NCI-H1436 treated with DMSO at 0.1 percent for 48 hours (cell line): ENCODE data around the gene PARD3B.

ENCODE experiments used
- DNase-seq: peaks from one replicate; lab custom pipeline; 2025; lab: John Stamatoyannopoulos, UW

PARD3B gene

DNA sequence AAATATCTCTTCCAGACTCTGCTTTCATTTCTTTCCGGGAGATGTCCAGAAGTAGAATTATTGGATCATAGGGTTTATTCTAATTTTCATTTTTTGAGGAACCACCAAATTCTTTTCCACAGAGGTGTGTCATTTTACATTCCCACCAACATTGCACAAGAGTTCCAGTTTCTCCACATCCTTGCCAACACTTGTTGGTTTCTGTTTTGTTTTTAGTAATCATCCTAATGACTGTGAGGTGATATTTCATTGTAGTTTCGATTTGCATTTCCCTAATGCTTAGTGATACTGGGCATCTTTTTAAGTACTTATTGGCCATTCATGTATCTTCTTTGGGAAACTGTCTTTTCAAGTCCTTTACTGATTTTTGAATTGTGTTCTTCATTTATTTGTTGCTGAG lies 513.1 kb downstream of the PARD3B start:
- DNase-seq, result no peak

GRCh38 chr2:205060269-205060668 lies 515.0 kb downstream of the PARD3B start:
- no peak for DNase-seq

- no peak for DNase-seq
These were observed 520.8 kb downstream of the PARD3B start for GRCh38 chr2:205066081-205066480.

DNA sequence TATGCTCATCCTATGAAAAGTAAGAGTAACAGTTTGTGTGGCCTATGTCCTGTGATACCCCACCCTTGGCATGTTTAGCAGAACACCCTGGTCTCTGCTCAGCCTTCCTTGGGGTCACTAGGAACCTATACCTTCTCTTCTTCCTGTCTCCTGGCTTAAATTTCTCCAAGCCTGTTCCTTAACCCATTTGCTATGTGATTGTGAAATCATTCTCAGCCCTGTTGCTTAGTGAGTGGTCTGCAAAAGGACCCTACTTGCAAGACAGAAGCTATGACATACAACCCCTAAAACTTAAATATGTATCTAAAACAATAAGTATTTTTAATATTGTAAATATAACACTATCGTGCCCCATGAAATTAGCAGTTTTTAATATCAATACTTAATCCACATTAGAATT lies 524.7 kb downstream of the PARD3B start:
- DNase-seq, result no peak

GRCh38 chr2:205070889-205071288 lies 525.6 kb downstream of the PARD3B start:
- no peak for DNase-seq

DNA sequence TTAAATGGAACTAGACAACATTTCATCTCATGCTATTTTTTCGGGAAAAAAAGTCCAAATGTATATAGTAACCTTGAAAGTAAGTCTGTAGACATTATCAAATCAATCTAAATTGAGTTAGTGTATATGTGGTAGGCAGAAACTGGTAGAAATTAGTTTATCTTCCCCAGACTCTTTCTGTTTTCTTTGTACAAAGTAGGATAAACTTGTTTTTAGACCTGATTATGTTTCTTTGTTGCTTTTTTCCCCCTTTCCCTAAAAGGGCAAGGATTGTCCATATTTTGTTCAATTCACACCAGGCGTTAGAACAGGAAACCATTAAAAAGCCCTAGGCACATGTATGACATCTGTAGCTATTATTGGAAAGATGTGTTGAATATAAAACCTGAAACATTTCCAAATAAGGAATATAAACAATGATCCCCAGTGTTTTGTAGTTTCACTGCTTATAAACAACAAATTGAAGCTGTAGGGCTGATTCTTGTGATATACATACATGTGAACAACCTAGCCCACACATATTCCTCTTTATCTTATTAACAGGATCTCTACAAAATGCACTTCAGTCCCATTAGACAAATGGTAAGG lies 528.3 kb downstream of the PARD3B start:
- no peak for DNase-seq

GRCh38 chr2:205076405-205076804 lies 531.1 kb downstream of the PARD3B start:
- DNase-seq, result no peak

DNA sequence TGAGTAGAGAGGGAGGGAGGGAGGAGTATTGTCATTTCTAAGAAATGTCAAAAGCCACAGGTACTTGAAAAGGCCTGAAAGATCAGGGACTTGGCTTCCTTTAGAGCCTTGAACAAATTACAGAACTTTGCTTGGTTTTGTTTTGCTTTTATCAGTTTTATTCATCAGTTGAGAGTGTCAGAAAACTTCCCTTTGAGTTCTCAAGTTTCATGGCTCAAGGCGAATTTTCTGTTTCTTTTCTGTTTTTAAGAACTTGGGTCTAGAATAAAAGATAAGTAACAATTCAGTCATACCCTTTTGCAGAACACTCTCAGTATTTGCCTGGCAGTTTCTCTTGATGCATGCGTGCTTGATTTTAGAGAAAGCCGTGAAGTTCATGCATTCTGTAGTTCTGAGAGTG lies 531.9 kb downstream of the PARD3B start:
- no peak for DNase-seq

- DNase-seq, result no peak
These were observed 533.5 kb downstream of the PARD3B start for GRCh38 chr2:205078762-205079161.

DNA sequence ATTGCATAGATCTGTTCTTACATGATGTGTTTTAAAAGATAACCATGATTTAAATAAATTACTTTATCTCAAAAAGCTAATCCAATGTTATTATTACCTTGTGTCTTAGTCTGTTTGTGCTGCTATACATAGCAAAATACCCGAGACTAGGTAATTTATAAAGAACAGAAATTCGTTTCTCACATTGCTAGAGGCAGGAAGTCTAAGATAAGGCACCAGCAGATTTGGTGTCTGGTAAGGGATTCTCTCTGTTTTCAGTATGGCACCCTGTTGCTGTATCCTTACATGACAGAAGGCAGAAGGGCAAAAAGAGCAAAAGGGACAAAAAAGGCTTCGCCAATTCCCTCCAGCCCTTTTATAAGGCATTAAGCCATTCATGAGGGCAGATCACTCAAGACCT lies 533.9 kb downstream of the PARD3B start:
- DNase-seq, result no peak

GRCh38 chr2:205086662-205087061 lies 541.4 kb downstream of the PARD3B start:
- DNase-seq, result no peak

DNA sequence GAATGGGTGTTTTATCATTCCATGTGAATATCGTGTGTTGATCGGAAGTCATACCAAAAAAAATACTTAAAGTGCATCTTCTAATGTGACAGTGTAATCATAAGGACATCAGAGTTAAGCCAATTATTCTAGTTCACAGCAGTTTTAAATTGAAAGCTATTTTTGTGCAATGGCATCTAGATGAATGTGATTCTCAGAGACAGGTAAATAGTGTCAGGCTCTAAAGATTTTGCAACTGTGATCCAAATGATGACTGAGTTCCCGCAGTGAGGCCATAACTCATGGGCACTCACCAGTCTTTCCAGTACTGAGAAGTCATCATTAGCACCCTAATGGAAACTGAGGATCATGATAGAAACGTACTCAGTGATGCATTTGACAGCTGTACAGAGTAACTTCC lies 542.6 kb downstream of the PARD3B start:
- DNase-seq, result no peak

DNA sequence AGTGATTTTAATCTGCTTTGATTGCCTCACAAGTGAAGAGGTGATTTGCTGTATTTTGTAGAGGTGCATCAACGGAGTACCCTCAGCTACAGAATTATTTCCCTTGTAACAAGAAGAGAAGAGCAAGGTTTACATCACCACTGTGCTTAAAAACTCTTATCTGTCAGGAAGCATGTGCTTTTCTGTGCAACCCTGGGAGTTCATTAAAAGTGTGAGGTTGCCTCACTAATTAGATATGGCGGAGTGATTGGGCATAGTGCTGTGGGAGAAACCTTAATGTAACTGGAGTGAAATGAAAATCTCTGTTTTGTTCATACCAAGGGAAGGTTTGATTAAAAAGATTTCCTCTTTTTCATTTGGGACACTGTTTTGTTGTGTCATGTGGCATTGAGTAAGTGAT lies 544.7 kb downstream of the PARD3B start:
- DNase-seq, result no peak

- DNase-seq, result no peak
These were observed 546.1 kb downstream of the PARD3B start for GRCh38 chr2:205091411-205091810.

DNA sequence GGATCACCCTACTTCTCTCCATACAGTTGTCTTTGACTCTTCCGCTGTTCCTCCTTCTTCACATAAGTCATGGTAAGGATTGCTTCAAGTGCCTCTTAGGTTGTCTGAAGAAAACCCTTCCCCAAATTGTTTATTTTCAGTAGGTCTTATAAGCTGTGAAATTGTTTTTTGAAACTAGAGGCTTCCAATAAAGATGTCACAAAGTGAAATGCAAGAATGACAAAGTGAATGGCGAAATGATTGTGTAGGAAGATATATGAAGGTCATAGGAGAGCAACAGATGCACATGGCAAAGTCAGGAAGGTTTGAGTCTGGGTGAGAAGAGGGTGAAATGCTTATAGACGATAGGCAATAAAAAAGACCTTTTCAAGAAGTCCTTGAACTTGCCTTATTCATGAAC lies 548.8 kb downstream of the PARD3B start:
- DNase-seq, result no peak

GRCh38 chr2:205103699-205104098 lies 558.4 kb downstream of the PARD3B start:
- no peak for DNase-seq

DNA sequence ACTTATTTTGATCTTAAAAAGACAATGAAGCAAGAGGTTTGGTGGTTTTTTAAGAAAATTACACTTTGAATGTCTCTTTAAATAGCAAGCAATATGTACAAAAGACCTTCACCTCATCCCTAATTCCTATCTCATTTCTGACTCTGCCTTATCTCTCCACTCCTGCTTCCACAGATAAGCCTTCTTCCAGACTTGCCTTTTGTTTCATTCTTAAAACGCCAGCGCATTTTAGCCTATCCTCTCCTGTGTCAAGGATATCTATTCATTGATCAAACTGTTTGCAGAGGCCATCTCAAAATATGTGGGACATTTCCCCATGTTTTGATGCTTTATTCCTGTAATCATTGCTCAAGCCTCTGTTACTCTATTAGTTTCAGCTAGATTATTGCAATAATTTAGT lies 562.5 kb downstream of the PARD3B start:
- DNase-seq, result no peak

- DNase-seq, result no peak
These were observed 570.2 kb downstream of the PARD3B start for GRCh38 chr2:205115511-205115910.

DNA sequence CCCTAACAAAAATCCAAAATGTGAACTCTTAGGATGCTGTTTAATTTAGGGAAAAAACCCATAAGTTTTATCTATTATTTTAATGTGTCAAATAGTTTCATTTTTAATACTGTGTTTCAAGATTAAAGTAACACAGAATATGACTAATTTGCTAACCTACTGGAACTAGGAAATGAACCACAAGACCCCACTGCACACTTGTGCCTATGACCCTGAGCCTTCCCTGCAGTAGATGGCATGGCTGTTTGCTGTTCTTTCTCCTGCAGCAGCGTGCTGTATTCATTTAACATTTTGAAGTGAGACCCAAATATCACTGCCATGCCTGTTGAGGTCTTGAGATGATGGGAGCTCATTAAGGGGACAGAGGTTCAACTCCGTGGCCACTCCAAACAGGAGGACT lies 571.9 kb downstream of the PARD3B start:
- no peak for DNase-seq

- no peak for DNase-seq
These were observed 573.9 kb downstream of the PARD3B start for GRCh38 chr2:205119136-205119535.

GRCh38 chr2:205128726-205129125 lies 583.5 kb downstream of the PARD3B start:
- no peak for DNase-seq

- no peak for DNase-seq
These were observed 584.3 kb downstream of the PARD3B start for GRCh38 chr2:205129531-205129930.

- DNase-seq, result no peak
These were observed 585.0 kb downstream of the PARD3B start for GRCh38 chr2:205130111-205130829.

- DNase-seq, result no peak
These were observed 588.3 kb downstream of the PARD3B start for GRCh38 chr2:205133544-205133943.
